SK-N-MC (cell line): ENCODE data around the gene AHDC1.

Experiments used
- FOXP2 ChIP-seq: optimal IDR thresholded peaks from 2 replicates; pipeline ENCODE3; 2011; ENCODE audit warnings: mild to moderate bottlenecking, moderate library complexity; ENCODE audit not compliant: insufficient read depth; ENCODE audit errors: extremely low read length, control extremely low read depth
- POLR2AphosphoS5 ChIP-seq: IDR thresholded peaks from 2 replicates; pipeline ENCODE4 v1.6.1; 2012; ENCODE audit warnings: mild to moderate bottlenecking, low read depth, low read length, borderline replicate concordance

DNA sequence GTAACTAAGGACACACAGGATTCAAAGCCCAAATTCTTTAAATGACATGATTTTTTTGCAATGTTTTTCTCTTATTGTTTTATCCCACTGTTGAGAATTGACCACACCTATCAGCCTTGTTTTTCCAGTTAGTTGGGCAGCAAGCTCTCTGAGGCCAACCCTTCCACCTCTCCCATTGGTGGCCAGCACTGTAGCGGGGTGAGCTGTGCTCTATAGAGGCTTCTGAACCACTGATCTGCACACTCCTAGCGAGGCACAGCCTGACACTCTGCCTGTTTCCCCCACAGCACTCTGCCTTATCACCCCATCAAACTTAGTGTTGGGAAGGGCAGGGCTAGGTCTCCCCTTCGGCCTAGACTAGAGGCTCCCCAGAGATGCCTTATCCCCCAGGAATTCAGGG, 19.5 kb downstream of the AHDC1 start:
- TF ChIP-seq POLR2AphosphoS5 (no peak), FOXP2 (no peak)
